B cell (primary cell): ENCODE data around the gene P2RX3. TPM values are rescaled to one million over a fixed set of nuclear protein-coding genes. Genes with fewer than 3 reads are reported as not detected.

Source experiments
- ATAC-seq: fragments of 200-7000 bp; cut with Tn5 transposase; one replicate; pipeline ENCODE4 v1.10.0; 2021; ENCODE audit warnings: low read depth, mild to moderate bottlenecking, moderate number of reproducible peaks, moderate library complexity
- CTCF ChIA-PET: fragments of 350-600 bp; sonication (Branson Sonifier 250); formaldehyde crosslinking; loops from one replicate; lab custom pipeline; 2021; ENCODE audit warnings: antibody characterized with exemption, inconsistent platforms; lab: Charles Lee
- POLR2A ChIA-PET: fragments of 350-600 bp; sonication (Branson Sonifier 250); formaldehyde crosslinking; loops from one replicate; lab custom pipeline; 2021; ENCODE audit warnings: antibody characterized with exemption; lab: Charles Lee
- DNase-seq: peaks from one replicate; pipeline ENCODE4 v3.0.0; 2013
- H2AFZ ChIP-seq: 2 replicates; pipeline ENCODE4 v1.6.1; 2012; ENCODE audit warnings: mild to moderate bottlenecking, low read depth, low read length; ENCODE audit not compliant: insufficient read depth, poor library complexity, severe bottlenecking
- H3K27ac ChIP-seq, 2 donors: 1 replicate in 1 of 2; 2 replicates in 1 of 2; pipeline ENCODE4 v1.5.1; 2012 to 2013; ENCODE audit warnings: low read length in 2 of 2, mild to moderate bottlenecking in 2 of 2, moderate library complexity in 1 of 2
- H3K27me3 ChIP-seq, 4 experiments: fragments of 200-600 bp in 1 of 4; sonication (generic) in 1 of 4; replicated peaks in 1 of 4; 1 replicate in 2 of 4; 2 replicates in 2 of 4; pipeline versions ENCODE4 v1.6.1 to v1.7.0; 2013 to 2016; ENCODE audit warnings: low read length in 3 of 4, mild to moderate bottlenecking in 2 of 4, mixed read lengths in 1 of 4, moderate library complexity in 1 of 4; ENCODE audit not compliant: insufficient read depth in 4 of 4, control insufficient read depth in 3 of 4; ENCODE audit errors: control extremely low read depth in 1 of 4
- H3K36me3 ChIP-seq, 2 experiments: replicated peaks in 1 of 2; 1 replicate in 1 of 2; 2 replicates in 1 of 2; pipeline versions ENCODE4 v1.6.1 to v1.7.1; 2013; ENCODE audit warnings: low read length in 1 of 2; ENCODE audit not compliant: insufficient read depth in 2 of 2, control insufficient read depth in 1 of 2; ENCODE audit errors: control extremely low read depth in 1 of 2, extremely low read depth in 1 of 2
- H3K4me1 ChIP-seq, 2 donors: fragments of 200-600 bp in 1 of 2; sonication (generic) in 1 of 2; 1 replicate in 1 of 2; 2 replicates in 1 of 2; pipeline versions ENCODE4 v1.5.1 to v1.6.1; 2013 to 2017; ENCODE audit warnings: low read length in 2 of 2; ENCODE audit not compliant: control insufficient read depth in 2 of 2, insufficient read depth in 2 of 2
- H3K4me2 ChIP-seq: replicated peaks from 2 replicates; pipeline ENCODE3; 2012; ENCODE audit warnings: mild to moderate bottlenecking, low read depth, low read length; ENCODE audit not compliant: poor library complexity, severe bottlenecking
- H3K4me3 ChIP-seq, 5 experiments: fragments of 200-600 bp in 1 of 5; sonication (generic) in 1 of 5; 1 replicate in 3 of 5; 2 replicates in 2 of 5; pipeline versions ENCODE4 v1.5.1 to v1.7.0; 2011 to 2016; ENCODE audit warnings: low read length in 4 of 5, mild to moderate bottlenecking in 4 of 5, low read depth in 2 of 5, control low read depth in 1 of 5, moderate library complexity in 1 of 5; ENCODE audit not compliant: insufficient read depth in 1 of 5; ENCODE audit errors: control extremely low read depth in 1 of 5, extremely low read depth in 1 of 5
- H3K79me2 ChIP-seq: fragments of 200-600 bp; sonication (generic); one replicate; pipeline ENCODE4 v1.6.0; 2016; ENCODE audit warnings: low read length; ENCODE audit not compliant: control insufficient read depth, insufficient read depth
- H3K9ac ChIP-seq: fragments of 200-600 bp; sonication (generic); 2 replicates; pipeline ENCODE4 v1.6.1; 2017; ENCODE audit warnings: mild to moderate bottlenecking, low read length, moderate library complexity
- H3K9me3 ChIP-seq, 3 donors: one replicate each; pipeline versions ENCODE4 v1.6.1 to v1.7.1; 2013; ENCODE audit warnings: low read length in 2 of 3; ENCODE audit not compliant: control insufficient read depth in 2 of 3, insufficient read depth in 1 of 3; ENCODE audit errors: control extremely low read depth in 1 of 3
- H4K20me1 ChIP-seq: 2 replicates; pipeline ENCODE4 v1.6.0; 2012; ENCODE audit warnings: mild to moderate bottlenecking, low read length; ENCODE audit not compliant: insufficient read depth, control insufficient read depth, poor library complexity, severe bottlenecking
- H3K27ac Mint-ChIP-seq: one replicate; pipeline ENCODE4 v1.8.0; 2021; ENCODE audit warnings: mixed read lengths
- H3K27me3 Mint-ChIP-seq: one replicate; pipeline ENCODE4 v1.8.0; 2021; ENCODE audit warnings: mixed read lengths
- H3K4me1 Mint-ChIP-seq: one replicate; pipeline ENCODE4 v1.8.0; 2021; ENCODE audit warnings: mixed read lengths
- H3K4me3 Mint-ChIP-seq: one replicate; pipeline ENCODE4 v1.8.0; 2021; ENCODE audit warnings: mixed read lengths
- H3K9me3 Mint-ChIP-seq: one replicate; pipeline ENCODE4 v1.8.0; 2022; ENCODE audit warnings: mixed read lengths; ENCODE audit not compliant: insufficient read depth
- EZH2 ChIP-seq: IDR thresholded peaks from 2 replicates; pipeline ENCODE4 v1.6.1; 2012; ENCODE audit warnings: borderline replicate concordance, low read depth, mild to moderate bottlenecking, moderate library complexity, low read length; ENCODE audit not compliant: insufficient read depth, poor library complexity, severe bottlenecking
- WGBS: methylation state at CpG from one replicate; pipeline ENCODE4 v1.1.5; 2013; ENCODE audit warnings: missing lambda C conversion rate; ENCODE audit not compliant: insufficient coverage; 5-methylcytosine and 5-hydroxymethylcytosine counted together
- intact Hi-C: fragments of 100-400 bp; cut with micrococcal nuclease; formaldehyde crosslinking; loops from one replicate; pipeline ENCODE4 v1.10.0; 2022
- polyA plus RNA-seq: library from polyadenylated mRNA; depleted of rRNA; stranded (reverse); fragments of >200 nt; gene quantifications from 2 replicates; pipeline ENCODE4 v1.2.3, GENCODE V29; 2012
- total RNA-seq, 2 donors: library from RNA; stranded (reverse); fragments of 120-200 nt in 1 of 2; gene quantifications; 1 replicate in 1 of 2; 2 replicates in 1 of 2; pipeline versions ENCODE4 v1.2.3 to v1.2.4, GENCODE V29; 2013 to 2022
- TF ChIP-seq, protein P1 (sequence below): fragments of 200-600 bp; IDR thresholded peaks from one replicate; pipeline ENCODE4 v1.8.0; 2022; ENCODE audit warnings: antibody characterized with exemption, mild to moderate bottlenecking

Gene P2RX3
- total and polyA plus RNA-seq, 2 donors (not counting 1 experiment from before 2014, with no cell fraction given) = not detected

DNA sequence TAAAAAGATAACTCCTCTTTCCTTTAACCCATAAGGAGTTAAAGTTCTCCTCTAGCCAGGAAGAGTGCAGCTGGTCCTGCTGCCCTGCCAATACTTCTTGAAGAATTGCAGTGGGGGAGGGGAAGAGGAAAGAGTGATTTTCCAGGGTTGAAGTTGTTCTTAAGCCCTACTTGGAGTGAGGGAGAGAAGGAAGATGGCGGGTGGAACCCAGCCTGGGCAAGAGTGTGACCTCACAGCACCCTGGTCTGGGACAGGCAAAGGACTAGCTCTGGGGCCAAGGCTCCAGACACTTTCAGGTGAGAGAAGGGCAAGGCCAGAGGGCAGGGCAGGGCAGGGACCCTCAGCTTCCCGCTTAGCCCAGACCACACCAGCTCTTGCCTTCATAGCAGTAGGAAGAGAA lies 20.0 kb upstream of the P2RX3 start:
- Histone ChIP-seq H4K20me1 (no peaks in the 10 kb centered on the region), H3K27ac (no peak overlapping the region), H3K9ac (no peak overlapping the region), H3K36me3 (peaks cover 0 to 5% of the 10 kb centered on the region in 2 experiments), H3K9me3 (no peaks in the 10 kb centered on the region), H3K27me3 (no peaks in the 10 kb centered on the region), H2AFZ (no peak overlapping the region), H3K4me2 (no peak overlapping the region), H3K4me1 (no peaks in the 10 kb centered on the region), H3K79me2 (no peaks in the 10 kb centered on the region), H3K4me3 (no peak overlapping the region)
- CTCF ChIA-PET = no interaction called here
- Mint-ChIP-seq H3K4me1 (peaks cover 3% of the 10 kb centered on the region), H3K4me3 (no peak overlapping the region), H3K27me3 (no peaks in the 10 kb centered on the region), H3K27ac (no peak overlapping the region), H3K9me3 (no peaks in the 10 kb centered on the region)
- POLR2A ChIA-PET = no interaction called here
- no peak for TF ChIP-seq EZH2
- TF ChIP-seq, protein P1, sequence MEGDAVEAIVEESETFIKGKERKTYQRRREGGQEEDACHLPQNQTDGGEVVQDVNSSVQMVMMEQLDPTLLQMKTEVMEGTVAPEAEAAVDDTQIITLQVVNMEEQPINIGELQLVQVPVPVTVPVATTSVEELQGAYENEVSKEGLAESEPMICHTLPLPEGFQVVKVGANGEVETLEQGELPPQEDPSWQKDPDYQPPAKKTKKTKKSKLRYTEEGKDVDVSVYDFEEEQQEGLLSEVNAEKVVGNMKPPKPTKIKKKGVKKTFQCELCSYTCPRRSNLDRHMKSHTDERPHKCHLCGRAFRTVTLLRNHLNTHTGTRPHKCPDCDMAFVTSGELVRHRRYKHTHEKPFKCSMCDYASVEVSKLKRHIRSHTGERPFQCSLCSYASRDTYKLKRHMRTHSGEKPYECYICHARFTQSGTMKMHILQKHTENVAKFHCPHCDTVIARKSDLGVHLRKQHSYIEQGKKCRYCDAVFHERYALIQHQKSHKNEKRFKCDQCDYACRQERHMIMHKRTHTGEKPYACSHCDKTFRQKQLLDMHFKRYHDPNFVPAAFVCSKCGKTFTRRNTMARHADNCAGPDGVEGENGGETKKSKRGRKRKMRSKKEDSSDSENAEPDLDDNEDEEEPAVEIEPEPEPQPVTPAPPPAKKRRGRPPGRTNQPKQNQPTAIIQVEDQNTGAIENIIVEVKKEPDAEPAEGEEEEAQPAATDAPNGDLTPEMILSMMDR = no peak
- DNase-seq = no peak
- ATAC-seq = no peak
- WGBS = 100% methylated on average over 1 of the region's 2 CpGs
- intact Hi-C loops = no loop called here

DNA sequence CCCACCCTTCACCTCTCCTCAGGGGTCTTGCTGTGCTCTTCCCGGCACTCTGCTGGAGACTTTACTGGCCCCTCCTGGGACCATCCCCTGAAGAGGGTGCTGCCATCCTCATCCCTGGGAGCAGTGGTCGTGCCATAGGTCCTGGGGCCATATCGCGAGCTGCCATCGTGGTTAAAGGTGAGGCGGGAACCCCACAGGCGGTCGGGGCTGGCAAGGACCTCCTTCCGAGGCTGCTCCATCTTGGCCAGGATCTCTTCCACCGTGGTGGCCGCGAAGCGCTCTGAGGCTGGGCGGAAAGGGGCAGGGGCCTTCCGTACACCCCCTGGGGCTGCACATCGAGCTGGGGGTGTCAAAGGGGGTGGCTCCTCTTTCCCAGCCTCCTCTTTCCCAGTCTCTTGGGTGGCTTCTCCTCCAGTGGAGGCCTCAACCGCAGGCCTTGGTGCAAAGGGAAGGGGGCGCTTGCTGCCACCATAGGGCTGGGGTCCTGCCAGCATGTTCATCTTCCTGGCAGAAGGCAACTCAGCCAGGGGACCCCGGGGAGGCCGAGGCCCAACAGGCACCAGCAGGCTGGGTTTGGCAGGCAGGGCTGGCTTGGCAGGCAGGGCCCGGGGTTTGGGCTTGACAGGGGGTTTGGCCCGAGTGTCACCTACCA lies 18.0 kb upstream of the P2RX3 start:
- DNase-seq = no peak
- peaks cover 5 to 9% of the 10 kb centered on the region in 2 donors for H3K4me1 ChIP-seq
- 98% methylated on average over 21 of the region's 22 CpGs for WGBS

More for the DNA sequence above, 18.0 kb upstream of the P2RX3 start:
- H3K4me3 ChIP-seq = no peak overlapping the region
- no peak overlapping the region for H3K4me3 Mint-ChIP-seq
- TF ChIP-seq, protein P1 = no peak
- TF ChIP-seq EZH2 = no peak
- H3K27ac Mint-ChIP-seq = no peak overlapping the region
- H2AFZ ChIP-seq = no peak overlapping the region
- H3K27me3 ChIP-seq = no peaks in the 10 kb centered on the region
- no peaks in the 10 kb centered on the region for H3K27me3 Mint-ChIP-seq
- H4K20me1 ChIP-seq = no peaks in the 10 kb centered on the region
- peaks cover 0 to 5% of the 10 kb centered on the region in 2 experiments for H3K36me3 ChIP-seq
- H3K27ac ChIP-seq = no peak overlapping the region
- intact Hi-C loops = no loop called here
- no peak overlapping the region for H3K4me2 ChIP-seq
- POLR2A ChIA-PET = no interaction called here
- no peak overlapping the region for H3K9ac ChIP-seq
- no peaks in the 10 kb centered on the region for H3K79me2 ChIP-seq
- CTCF ChIA-PET = no interaction called here
- no peak for ATAC-seq
- no peaks in the 10 kb centered on the region for H3K9me3 Mint-ChIP-seq
- H3K9me3 ChIP-seq = no peaks in the 10 kb centered on the region
- peaks cover 12% of the 10 kb centered on the region for H3K4me1 Mint-ChIP-seq
